A549 (cell line): ENCODE data around the gene ZCCHC9. TPM values are rescaled to one million over a fixed set of nuclear protein-coding genes. Genes with fewer than 3 reads are reported as not detected.

Source experiments
- ATAC-seq, 2 experiments: fragments of 200-7000 bp in 1 of 2; fragments of >200 bp in 1 of 2; cut with Nextera tagmentation in 1 of 2; cut with Tn5 transposase in 1 of 2; 3 replicates each; pipeline versions ENCODE4 v1.8.0 to v1.9.1; 2018 to 2020; ENCODE audit warnings: mild to moderate bottlenecking in 1 of 2, moderate library complexity in 1 of 2
- CTCF ChIA-PET: fragments of 300-600 bp; sonication (Branson Sonifier 250); formaldehyde crosslinking; extraction: SDS; loops from one replicate; lab custom pipeline; 2021; ENCODE audit warnings: antibody characterized with exemption, inconsistent platforms; lab: Yijun Ruan, JAX
- POLR2A ChIA-PET: fragments of 350-600 bp; formaldehyde crosslinking; extraction: SDS; loops from one replicate; lab custom pipeline; 2021; ENCODE audit warnings: antibody characterized with exemption, inconsistent platforms; lab: Yijun Ruan, JAX
- DNase-seq, 2 experiments: peaks; one replicate each; pipeline versions ENCODE4 v3.0.0 to v3.0.0-alpha.2; 2011 to 2016; ENCODE audit warnings: low read depth in 1 of 2, low spot score in 1 of 2
- FAIRE-seq: peaks from 2 replicates; lab custom pipeline; 2011; peaks lifted over from hg19 to GRCh38; lab: Jason Lieb, UNC
- H3K27ac ChIP-seq, 2 experiments: fragments of >200 bp; sonication (Bioruptor Twin); formaldehyde crosslinking; 3 replicates each; pipeline ENCODE4 v1.5.1; 2016 to 2017
- H3K4me1 ChIP-seq: fragments of >200 bp; sonication (Bioruptor Twin); formaldehyde crosslinking; 3 replicates; pipeline ENCODE4 v1.6.1; 2016
- H3K4me2 ChIP-seq: fragments of >200 bp; sonication (Bioruptor Twin); formaldehyde crosslinking; 3 replicates; pipeline ENCODE4 v1.6.1; 2016
- H3K4me3 ChIP-seq: fragments of >200 bp; sonication (Bioruptor Twin); formaldehyde crosslinking; 3 replicates; pipeline ENCODE4 v1.5.1; 2016
- H3K9me3 ChIP-seq: fragments of >200 bp; sonication (Bioruptor Twin); formaldehyde crosslinking; 3 replicates; pipeline ENCODE4 v1.6.1; 2016
- BCL3 ChIP-seq: fragments of >200 bp; sonication (Bioruptor Twin); formaldehyde crosslinking; IDR thresholded peaks from 3 replicates; pipeline ENCODE4 v1.6.1; 2016
- BHLHE40 ChIP-seq: IDR thresholded peaks from 2 replicates; pipeline ENCODE4 v1.6.1; 2012; ENCODE audit warnings: low read depth, low read length, inconsistent platforms
- CBX8 ChIP-seq: fragments of 200-600 bp; sonication (generic); IDR thresholded peaks from 2 replicates; pipeline ENCODE4 v1.6.1; 2016
- CEBPB ChIP-seq, 2 experiments: fragments of >200 bp in 1 of 2; sonication (Bioruptor Twin) in 1 of 2; formaldehyde crosslinking in 1 of 2; IDR thresholded peaks; 2 replicates each; pipeline ENCODE4 v1.6.1; 2012 to 2016
- E2F6 ChIP-seq: IDR thresholded peaks from 2 replicates; pipeline ENCODE4 v1.6.1; 2012; ENCODE audit warnings: low read depth, borderline replicate concordance
- EHMT2 ChIP-seq: fragments of 200-600 bp; sonication (generic); IDR thresholded peaks from 2 replicates; pipeline ENCODE4 v1.6.1; 2016; ENCODE audit warnings: antibody characterized with exemption, low read depth, mild to moderate bottlenecking, moderate library complexity
- EP300 ChIP-seq, 2 experiments: fragments of >200 bp; sonication (Bioruptor Twin); formaldehyde crosslinking; IDR thresholded peaks; 2 replicates in 1 of 2; 3 replicates in 1 of 2; pipeline ENCODE4 v1.6.1; 2016 to 2017
- FOSL2 ChIP-seq, 2 experiments: fragments of 450-650 bp in 1 of 2; fragments of >200 bp in 1 of 2; sonication (Bioruptor Twin) in 1 of 2; formaldehyde crosslinking; IDR thresholded peaks; 2 replicates each; pipeline versions ENCODE4 v1.5.0 to v1.6.1; 2016 to 2020; ENCODE audit warnings: mild to moderate bottlenecking in 1 of 2, moderate library complexity in 1 of 2
- HES2 ChIP-seq: fragments of >200 bp; sonication (Bioruptor Twin); formaldehyde crosslinking; IDR thresholded peaks from 2 replicates; pipeline ENCODE4 v1.6.1; 2016
- HOXB5 ChIP-seq: fragments of 250-450 bp; sonication (Bioruptor Pico); IDR thresholded peaks from 2 replicates; pipeline ENCODE4 v1.5.0; 2020; ENCODE audit warnings: mild to moderate bottlenecking, moderate library complexity
- MAFK ChIP-seq: fragments of 450-650 bp; IDR thresholded peaks from 2 replicates; pipeline ENCODE4 v1.6.1; 2014; ENCODE audit not compliant: partially characterized antibody
- MAX ChIP-seq: IDR thresholded peaks from 2 replicates; pipeline ENCODE4 v1.6.1; 2012
- MAZ ChIP-seq: fragments of 150-350 bp; IDR thresholded peaks from 2 replicates; pipeline ENCODE4 v1.6.1; 2014; ENCODE audit warnings: antibody characterized with exemption, low read depth, low read length, borderline replicate concordance
- NPAS2 ChIP-seq: fragments of 250-450 bp; sonication (Bioruptor Pico); IDR thresholded peaks from 2 replicates; pipeline ENCODE4 v1.8.0; 2022; ENCODE audit warnings: mild to moderate bottlenecking, moderate library complexity, borderline replicate concordance
- NR3C1 ChIP-seq: fragments of >200 bp; sonication (Bioruptor Twin); formaldehyde crosslinking; IDR thresholded peaks from 3 replicates; pipeline ENCODE4 v1.6.1; 2017
- PBX3 ChIP-seq: IDR thresholded peaks from 2 replicates; pipeline ENCODE4 v1.6.1; 2012
- PHF8 ChIP-seq: fragments of 200-600 bp; sonication (generic); IDR thresholded peaks from 2 replicates; pipeline ENCODE4 v1.6.1; 2016; ENCODE audit warnings: low read depth, mild to moderate bottlenecking, antibody characterized with exemption, moderate library complexity, borderline replicate concordance
- POLR2A ChIP-seq: IDR thresholded peaks from 2 replicates; pipeline ENCODE4 v1.6.1; 2012; ENCODE audit warnings: mild to moderate bottlenecking, low read length
- RCOR1 ChIP-seq: fragments of 150-350 bp; IDR thresholded peaks from 2 replicates; pipeline ENCODE4 v1.6.1; 2014; ENCODE audit warnings: antibody characterized with exemption, low read length, low read depth
- REST ChIP-seq: fragments of 200-600 bp; sonication (generic); IDR thresholded peaks from 2 replicates; pipeline ENCODE4 v1.6.1; 2016; ENCODE audit warnings: antibody characterized with exemption, mild to moderate bottlenecking, moderate library complexity
- RFX5 ChIP-seq: fragments of 450-650 bp; IDR thresholded peaks from 2 replicates; pipeline ENCODE4 v1.7.1; 2014; ENCODE audit warnings: antibody characterized with exemption, mild to moderate bottlenecking, moderate library complexity
- RNF2 ChIP-seq: fragments of 200-600 bp; sonication (generic); IDR thresholded peaks from 2 replicates; pipeline ENCODE4 v1.6.1; 2016; ENCODE audit warnings: low read depth, mild to moderate bottlenecking, antibody characterized with exemption, moderate library complexity, borderline replicate concordance
- SMC3 ChIP-seq: fragments of >200 bp; sonication (Bioruptor Twin); formaldehyde crosslinking; IDR thresholded peaks from 3 replicates; pipeline ENCODE4 v1.6.1; 2018; ENCODE audit warnings: inconsistent platforms
- SREBF2 ChIP-seq: fragments of 450-650 bp; IDR thresholded peaks from 2 replicates; pipeline ENCODE4 v1.6.1; 2014; ENCODE audit warnings: mild to moderate bottlenecking, moderate library complexity
- TP53 ChIP-seq: fragments of 250-450 bp; sonication (Bioruptor Pico); IDR thresholded peaks from 2 replicates; pipeline ENCODE4 v1.5.0; 2021; ENCODE audit warnings: mild to moderate bottlenecking, moderate library complexity
- ZNF302 ChIP-seq: fragments of 250-450 bp; sonication (Bioruptor Pico); IDR thresholded peaks from 2 replicates; pipeline ENCODE4 v1.9.0; 2021; ENCODE audit warnings: inconsistent platforms, mild to moderate bottlenecking, moderate library complexity
- WGBS: methylation state at CpG from one replicate; pipeline ENCODE4 v1.1.6; 2017; ENCODE audit errors: missing lambda C conversion rate; 5-methylcytosine and 5-hydroxymethylcytosine counted together
- polyA plus RNA-seq, 4 experiments: library from polyadenylated mRNA; depleted of rRNA in 3 of 4; stranded (reverse); fragments of >200 nt; fragmentation: RNase III in 1 of 4; extraction: RNeasy Plus Mini Kit Qiagen cat#74134 plus additional on column Dnase treatment in 1 of 4; gene quantifications; 2 replicates in 3 of 4; 3 replicates in 1 of 4; pipeline ENCODE4 v1.2.3, GENCODE V29; 2011 to 2017

ZCCHC9 gene
- polyA plus RNA-seq, 2 of the 4 experiments (the other 2 are of a cell fraction), result 24.2 to 44.4 TPM

GRCh38 chr5:81297531-81297930, 3.9 kb upstream of the ZCCHC9 start:
- ChIA-PET POLR2A (no interaction called here), CTCF (interaction anchor here (1.1 to 1.5 kb wide), 3 partner anchors 61 to 93 kb away, joined by 3 read pairs; no protein-coding TSS in a partner anchor)
- ATAC-seq (no peak), DNase-seq (no peak), FAIRE-seq (no peak)
- H3K4me2 ChIP-seq, result no peak overlapping the region
- TF ChIP-seq RNF2 (no peak), MAX (no peak), POLR2A (no peak), FOSL2 (IDR thresholded peaks at IDR 0.05) (no peak), FOSL2 (CRISPR knock-in tag; IDR thresholded peaks at IDR 0.05) (no peak), CBX8 (no peak), BHLHE40 (no peak), MAFK (no peak), SMC3 (no peak), MAZ (no peak), SREBF2 (no peak), BCL3 (no peak), HES2 (no peak), RFX5 (no peak), PBX3 (no peak)
- 86% methylated on average over 4 of the region's 4 CpGs for WGBS
- H3K4me3 ChIP-seq, result no peak overlapping the region
- peaks cover 14% of the 10 kb centered on the region for H3K4me1 ChIP-seq
- peaks cover 3% of the 10 kb centered on the region; the same call in 1 of the 3 replicates for H3K9me3 ChIP-seq
- no peak overlapping the region for H3K27ac ChIP-seq

GRCh38 chr5:81300921-81301270, 491 bp upstream of the ZCCHC9 start:
- POLR2A ChIA-PET, result interaction anchor here (1.0 to 1.9 kb wide), 2 partner anchors 30 to 864 kb away, joined by 3 to 10 read pairs; no protein-coding TSS in a partner anchor
- Histone ChIP-seq H3K4me3 (peak overlapping the region; percentile 73), H3K9me3 (no peaks in the 10 kb centered on the region), H3K4me1 (peaks cover 23% of the 10 kb centered on the region), H3K27ac (peak overlapping the region; percentile 86 to 99), H3K4me2 (peak overlapping the region; percentile 88)
- FAIRE-seq, result no peak
- WGBS, result 0% methylated on average over 2 of the region's 2 CpGs
- TF ChIP-seq TP53 (CRISPR knock-in tag), result no peak
- TF ChIP-seq PHF8, result no peak
- TF ChIP-seq NR3C1, result no peak
- TF ChIP-seq E2F6, result no peak
- no peak for TF ChIP-seq HES2
- no peak for TF ChIP-seq FOSL2 (IDR thresholded peaks at IDR 0.05)
- TF ChIP-seq FOSL2 (CRISPR knock-in tag; IDR thresholded peaks at IDR 0.05), result no peak
- no peak for TF ChIP-seq HOXB5
- no peak for TF ChIP-seq CEBPB (IDR thresholded peaks at IDR 0.05)
- TF ChIP-seq SREBF2, result no peak
- no peak for TF ChIP-seq EHMT2
- TF ChIP-seq REST, result no peak
- TF ChIP-seq EP300 (IDR thresholded peaks at IDR 0.05), result no peak
- TF ChIP-seq RCOR1, result no peak
- no peak for TF ChIP-seq BHLHE40
- TF ChIP-seq SMC3, result no peak
- no peak for TF ChIP-seq ZNF302
- no peak for TF ChIP-seq MAZ
- no peak for TF ChIP-seq RNF2
- TF ChIP-seq NPAS2 (CRISPR knock-in tag), result no peak
- no peak for DNase-seq
- ATAC-seq, result no peak
- CTCF ChIA-PET, result interaction anchor here (0.6 to 3.0 kb wide), 6 partner anchors 13 to 614 kb away, joined by 3 to 15 read pairs (median 8); no protein-coding TSS in a partner anchor
